Right atrium auricular region (tissue), 2 donors: ENCODE data around the gene ACCSL. TPM values are rescaled to one million over a fixed set of nuclear protein-coding genes. Genes with fewer than 3 reads are reported as not detected.

ENCODE experiments used
- DNase-seq: peaks from one replicate; pipeline ENCODE4 v3.0.0-alpha.2; 2019; ENCODE audit warnings: low spot score
- H3K27ac ChIP-seq, 2 donors: fragments of 200-600 bp; sonication (generic); 1 replicate in 1 of 2; 2 replicates in 1 of 2; pipeline ENCODE4 v1.5.1; 2016 to 2019
- H3K27me3 ChIP-seq, 2 donors: fragments of 200-600 bp; sonication (generic); one replicate each; pipeline versions ENCODE4 v1.5.1 to v1.6.0; 2017 to 2019
- H3K36me3 ChIP-seq: fragments of 200-600 bp; sonication (generic); one replicate; pipeline ENCODE4 v1.5.1; 2016
- H3K4me1 ChIP-seq, 2 donors: fragments of 200-600 bp; sonication (generic); one replicate each; pipeline versions ENCODE4 v1.5.1 to v1.6.0; 2017 to 2019
- H3K4me3 ChIP-seq, 2 donors: fragments of 200-600 bp; sonication (generic); 1 replicate in 1 of 2; 2 replicates in 1 of 2; pipeline ENCODE4 v1.5.1; 2017 to 2019; ENCODE audit warnings: mild to moderate bottlenecking in 1 of 2, moderate library complexity in 1 of 2
- H3K9me3 ChIP-seq, 2 donors: fragments of 200-600 bp; sonication (generic); one replicate each; pipeline ENCODE4 v1.5.1; 2019
- total RNA-seq, 2 donors: library from RNA; depleted of rRNA; stranded (reverse); fragments of >200 nt; gene quantifications; one replicate each; pipeline ENCODE4 v1.1.0, GENCODE V29; 2016
- TF ChIP-seq, protein P1 (sequence below), 2 donors: fragments of 200-600 bp; sonication (generic); IDR thresholded peaks; one replicate each; pipeline ENCODE4 v1.5.1; 2019; ENCODE audit warnings: antibody characterized with exemption in 2 of 2

ACCSL gene
- total RNA-seq, 2 donors from 2014 or later = not detected

GRCh38 chr11:44065161-44065661, 17.4 kb downstream of the ACCSL start:
- Histone ChIP-seq H3K4me1 (peaks cover 0 to 9% of the 10 kb centered on the region in 2 donors), H3K4me3 (no peak overlapping the region), H3K27ac (peak overlapping the region; percentile 89 to 91), H3K9me3 (no peaks in the 10 kb centered on the region), H3K36me3 (no peaks in the 10 kb centered on the region), H3K27me3 (no peaks in the 10 kb centered on the region)
- TF ChIP-seq, protein P1, sequence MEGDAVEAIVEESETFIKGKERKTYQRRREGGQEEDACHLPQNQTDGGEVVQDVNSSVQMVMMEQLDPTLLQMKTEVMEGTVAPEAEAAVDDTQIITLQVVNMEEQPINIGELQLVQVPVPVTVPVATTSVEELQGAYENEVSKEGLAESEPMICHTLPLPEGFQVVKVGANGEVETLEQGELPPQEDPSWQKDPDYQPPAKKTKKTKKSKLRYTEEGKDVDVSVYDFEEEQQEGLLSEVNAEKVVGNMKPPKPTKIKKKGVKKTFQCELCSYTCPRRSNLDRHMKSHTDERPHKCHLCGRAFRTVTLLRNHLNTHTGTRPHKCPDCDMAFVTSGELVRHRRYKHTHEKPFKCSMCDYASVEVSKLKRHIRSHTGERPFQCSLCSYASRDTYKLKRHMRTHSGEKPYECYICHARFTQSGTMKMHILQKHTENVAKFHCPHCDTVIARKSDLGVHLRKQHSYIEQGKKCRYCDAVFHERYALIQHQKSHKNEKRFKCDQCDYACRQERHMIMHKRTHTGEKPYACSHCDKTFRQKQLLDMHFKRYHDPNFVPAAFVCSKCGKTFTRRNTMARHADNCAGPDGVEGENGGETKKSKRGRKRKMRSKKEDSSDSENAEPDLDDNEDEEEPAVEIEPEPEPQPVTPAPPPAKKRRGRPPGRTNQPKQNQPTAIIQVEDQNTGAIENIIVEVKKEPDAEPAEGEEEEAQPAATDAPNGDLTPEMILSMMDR (IDR thresholded peaks at IDR 0.05) = no peak
- no peak for DNase-seq

GRCh38 chr11:44065841-44066731, 18.3 kb downstream of the ACCSL start, which contains the start of gene ACCS:
Gene ACCS (plus strand): TSS chr11:44066270. CDS start chr11:44067628, 1,358 bp downstream.
- TF ChIP-seq, protein P1 (IDR thresholded peaks at IDR 0.05) = peak; percentile 82 to 95
- Histone ChIP-seq H3K27ac (peak within 1 kb of the TSS; percentile 89 to 91), H3K27me3 (no peaks in the 10 kb centered on the region), H3K4me1 (peaks cover 0 to 9% of the 10 kb centered on the region in 2 donors), H3K4me3 (peak within 1 kb of the TSS; percentile 66 to 76), H3K9me3 (no peaks in the 10 kb centered on the region), H3K36me3 (no peaks in the 10 kb centered on the region)
- DNase-seq = peak; percentile 97

- Histone ChIP-seq H3K9me3 (no peaks in the 10 kb centered on the region), H3K36me3 (no peaks in the 10 kb centered on the region), H3K27me3 (no peaks in the 10 kb centered on the region), H3K4me3 (peak overlapping the region; percentile 66 to 76), H3K4me1 (peaks cover 0 to 9% of the 10 kb centered on the region in 2 donors), H3K27ac (peak overlapping the region; percentile 89 to 91)
- TF ChIP-seq, protein P1 (IDR thresholded peaks at IDR 0.05) = no peak
- DNase-seq = peak; percentile 51
These were observed 19.0 kb downstream of the ACCSL start for GRCh38 chr11:44066732-44067141.

- H3K27me3 ChIP-seq = no peaks in the 10 kb centered on the region
- H3K4me1 ChIP-seq = peaks cover 0 to 9% of the 10 kb centered on the region in 2 donors
- peak overlapping the region in 1 of 2 donors; percentile 76 for H3K4me3 ChIP-seq
- no peak for DNase-seq
- no peaks in the 10 kb centered on the region for H3K36me3 ChIP-seq
- no peaks in the 10 kb centered on the region for H3K9me3 ChIP-seq
- H3K27ac ChIP-seq = no peak overlapping the region
- TF ChIP-seq, protein P1 (IDR thresholded peaks at IDR 0.05) = no peak
These were observed 19.5 kb downstream of the ACCSL start for GRCh38 chr11:44067266-44067665.

DNA sequence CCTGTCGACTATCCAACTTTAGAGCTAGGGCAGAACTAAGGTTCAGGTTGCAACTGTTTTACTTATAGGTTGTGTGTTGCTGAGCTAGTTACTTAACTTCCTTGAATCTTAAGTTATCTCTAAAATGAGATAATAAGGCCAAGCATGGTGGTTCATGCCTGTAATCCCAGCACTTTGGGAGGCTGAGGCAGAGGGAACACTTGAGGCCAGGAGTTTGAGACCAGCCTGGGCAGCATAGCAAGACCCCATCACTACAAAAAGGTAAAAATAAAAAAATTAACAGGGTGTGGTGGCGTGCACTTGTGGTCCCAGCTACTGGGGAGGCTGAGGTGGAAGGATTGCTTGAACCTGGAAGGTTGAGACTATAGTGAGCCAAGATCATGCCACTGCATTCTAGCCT, 20.4 kb downstream of the ACCSL start:
- TF ChIP-seq, protein P1 (IDR thresholded peaks at IDR 0.05) = no peak
- peaks cover 0 to 9% of the 10 kb centered on the region in 2 donors for H3K4me1 ChIP-seq
- no peaks in the 10 kb centered on the region for H3K36me3 ChIP-seq
- no peak for DNase-seq
- no peaks in the 10 kb centered on the region for H3K27me3 ChIP-seq
- no peak overlapping the region for H3K4me3 ChIP-seq
- H3K27ac ChIP-seq = no peak overlapping the region
- H3K9me3 ChIP-seq = no peaks in the 10 kb centered on the region
